Lung (tissue), 12 donors: ENCODE results near the gene SPSB2. TPM values are rescaled to one million over a fixed set of nuclear protein-coding genes. Genes with fewer than 3 reads are reported as not detected.
A peak's percentile ranks its signal among the peaks of the same experiment; 100 is the strongest.
"Not testable (repeated sequence)": the region's sequence is repeated elsewhere in the genome, so short reads cannot be mapped to it uniquely, and the experiment has no call there.

Experiments used
- ATAC-seq: fragments of 200-7000 bp; cut with Tn5 transposase; one replicate; pipeline ENCODE4 v1.9.1; 2020; ENCODE audit warnings: moderate number of reproducible peaks; ENCODE audit not compliant: insufficient read depth, low FRiP score
- DNase-seq, 3 donors: peaks; one replicate each; pipeline ENCODE4 v3.0.0-alpha.2; 2013 to 2017
- H3K27ac ChIP-seq, 2 donors: one replicate each; pipeline ENCODE4 v1.5.1; 2013; ENCODE audit warnings: mild to moderate bottlenecking in 2 of 2, moderate library complexity in 2 of 2, control low read depth in 1 of 2, inconsistent platforms in 1 of 2, low read depth in 1 of 2, low read length in 1 of 2
- H3K27me3 ChIP-seq, 3 donors: one replicate each; pipeline ENCODE4 v1.5.1; 2013; ENCODE audit warnings: low read length in 2 of 3; ENCODE audit not compliant: control insufficient read depth in 3 of 3, insufficient read depth in 3 of 3
- H3K36me3 ChIP-seq, 4 donors: one replicate each; pipeline ENCODE4 v1.5.1; 2013; ENCODE audit warnings: low read length in 4 of 4, mild to moderate bottlenecking in 1 of 4, moderate library complexity in 1 of 4; ENCODE audit not compliant: control insufficient read depth in 4 of 4, insufficient read depth in 4 of 4
- H3K4me1 ChIP-seq, 5 donors: one replicate each; pipeline ENCODE4 v1.5.1; 2013; ENCODE audit warnings: low read length in 5 of 5, mild to moderate bottlenecking in 2 of 5, moderate library complexity in 1 of 5; ENCODE audit not compliant: control insufficient read depth in 5 of 5, insufficient read depth in 5 of 5
- H3K4me3 ChIP-seq: one replicate; pipeline ENCODE4 v1.5.1; 2013; ENCODE audit warnings: mild to moderate bottlenecking, control low read depth, moderate library complexity
- H3K9ac ChIP-seq, 2 donors: one replicate each; pipeline ENCODE4 v1.5.1; 2013; ENCODE audit warnings: low read length in 2 of 2, control low read depth in 1 of 2; ENCODE audit not compliant: insufficient read depth in 1 of 2
- H3K9me3 ChIP-seq, 4 donors: one replicate each; pipeline ENCODE4 v1.5.1; 2013; ENCODE audit warnings: low read length in 3 of 4, mild to moderate bottlenecking in 1 of 4, moderate library complexity in 1 of 4; ENCODE audit not compliant: control insufficient read depth in 4 of 4, insufficient read depth in 3 of 4
- CTCF ChIP-seq: IDR thresholded peaks from 2 replicates; pipeline ENCODE4 v1.5.1; 2012; ENCODE audit warnings: mild to moderate bottlenecking; ENCODE audit errors: control extremely low read depth, extremely low read depth
- WGBS, 2 donors: extraction: QIAGEN DNeasy Blood & Tissue Kit; methylation state at CpG; one replicate each; pipeline ENCODE4 v1.1.7; 2013; 5-methylcytosine and 5-hydroxymethylcytosine counted together
- polyA plus RNA-seq, 2 donors: library from polyadenylated mRNA; stranded (reverse); fragments of 200-250 nt; gene quantifications; one replicate each; pipeline ENCODE4 v1.2.1, GENCODE V29; 2013
- total RNA-seq, 2 donors: library from RNA; depleted of rRNA in 1 of 2; stranded (reverse); fragments of >200 nt in 1 of 2; gene quantifications; one replicate each; pipeline ENCODE4 v1.2.1, GENCODE V29; 2014 to 2021
- donor health status: control.
- donor health status: control.
- donor health status: Bipolar disorder and iron deficiency.
- donor health status: healthy.
- donor health status: DM: yes; HTN: yes; CAD: no.

The SPSB2 gene
- total and polyA plus RNA-seq, 4 donors, result 21.0 to 39.8 (median 31.4) TPM

- H3K4me3 ChIP-seq, result no peak overlapping the region
- no peaks in the 10 kb centered on the region for H3K9me3 ChIP-seq
- H3K36me3 ChIP-seq, result peaks cover 0 to 5% (median 0%) of the 10 kb centered on the region in 4 donors
- peaks cover 0 to 24% (median 13%) of the 10 kb centered on the region in 3 donors for H3K27me3 ChIP-seq
- no peak for ATAC-seq
- no peak overlapping the region for H3K27ac ChIP-seq
- peaks cover 0 to 14% (median 11%) of the 10 kb centered on the region in 5 donors for H3K4me1 ChIP-seq
- WGBS, 2 donors, result 92 to 93% methylated on average over 15 of the region's 15 CpGs
- DNase-seq, result no peak
- no peak for TF ChIP-seq CTCF
- no peak overlapping the region for H3K9ac ChIP-seq
Measured at GRCh38 chr12:6912164-6912935, 39.2 kb upstream of the SPSB2 start.

GRCh38 chr12:6909421-6910145 lies 36.5 kb upstream of the SPSB2 start:
- DNase-seq (no peak), ATAC-seq (no peak)
- H3K36me3 ChIP-seq, result peaks cover 0 to 5% (median 1%) of the 10 kb centered on the region in 4 donors
- H3K9ac ChIP-seq, result no peak overlapping the region
- H3K4me1 ChIP-seq, result peaks cover 0 to 12% (median 6%) of the 10 kb centered on the region in 5 donors
- H3K9me3 ChIP-seq, result no peaks in the 10 kb centered on the region
- H3K4me3 ChIP-seq, result no peak overlapping the region
- whole genome bisulfite sequencing, 2 donors, result 94% methylated on average over 4 of the region's 4 CpGs
- H3K27ac ChIP-seq, result no peak overlapping the region
- no peak for TF ChIP-seq CTCF
- H3K27me3 ChIP-seq, result peaks cover 0 to 24% (median 9%) of the 10 kb centered on the region in 3 donors

GRCh38 chr12:6908141-6908540 lies 35.0 kb upstream of the SPSB2 start:
- not testable (repeated sequence) for H3K36me3 ChIP-seq, H3K9ac ChIP-seq, H3K4me3 ChIP-seq, H3K9me3 ChIP-seq, H3K27ac ChIP-seq, DNase-seq, ATAC-seq
- 95 to 97% methylated on average over 11 of the region's 11 CpGs for WGBS, 2 donors
- Histone ChIP-seq H3K27me3 (peaks cover 0 to 13% (median 1%) of the 10 kb centered on the region in 3 donors), H3K4me1 (peaks cover 3 to 14% (median 4%) of the 10 kb centered on the region in 5 donors)

- no peak overlapping the region for H3K4me3 ChIP-seq
- no peak for TF ChIP-seq CTCF
- DNase-seq (no peak), ATAC-seq (no peak)
- H3K36me3 ChIP-seq, result peaks cover 0 to 5% (median 1%) of the 10 kb centered on the region in 4 donors
- 68 to 74% methylated on average over 5 of the region's 5 CpGs for WGBS, 2 donors
- H3K27ac ChIP-seq, result peak overlapping the region; percentile 49 to 93
- no peaks in the 10 kb centered on the region for H3K9me3 ChIP-seq
- H3K4me1 ChIP-seq, result peaks cover 3 to 14% (median 4%) of the 10 kb centered on the region in 5 donors
- H3K9ac ChIP-seq, result peak overlapping the region; percentile 95 to 99
- no peaks in the 10 kb centered on the region for H3K27me3 ChIP-seq
Measured at GRCh38 chr12:6905414-6906040, 32.4 kb upstream of the SPSB2 start.
